ENCODE measurements around the gene UACA. TPM values are rescaled to one million over a fixed set of nuclear protein-coding genes. Genes with fewer than 3 reads are reported as not detected.

Gene UACA, protein sequence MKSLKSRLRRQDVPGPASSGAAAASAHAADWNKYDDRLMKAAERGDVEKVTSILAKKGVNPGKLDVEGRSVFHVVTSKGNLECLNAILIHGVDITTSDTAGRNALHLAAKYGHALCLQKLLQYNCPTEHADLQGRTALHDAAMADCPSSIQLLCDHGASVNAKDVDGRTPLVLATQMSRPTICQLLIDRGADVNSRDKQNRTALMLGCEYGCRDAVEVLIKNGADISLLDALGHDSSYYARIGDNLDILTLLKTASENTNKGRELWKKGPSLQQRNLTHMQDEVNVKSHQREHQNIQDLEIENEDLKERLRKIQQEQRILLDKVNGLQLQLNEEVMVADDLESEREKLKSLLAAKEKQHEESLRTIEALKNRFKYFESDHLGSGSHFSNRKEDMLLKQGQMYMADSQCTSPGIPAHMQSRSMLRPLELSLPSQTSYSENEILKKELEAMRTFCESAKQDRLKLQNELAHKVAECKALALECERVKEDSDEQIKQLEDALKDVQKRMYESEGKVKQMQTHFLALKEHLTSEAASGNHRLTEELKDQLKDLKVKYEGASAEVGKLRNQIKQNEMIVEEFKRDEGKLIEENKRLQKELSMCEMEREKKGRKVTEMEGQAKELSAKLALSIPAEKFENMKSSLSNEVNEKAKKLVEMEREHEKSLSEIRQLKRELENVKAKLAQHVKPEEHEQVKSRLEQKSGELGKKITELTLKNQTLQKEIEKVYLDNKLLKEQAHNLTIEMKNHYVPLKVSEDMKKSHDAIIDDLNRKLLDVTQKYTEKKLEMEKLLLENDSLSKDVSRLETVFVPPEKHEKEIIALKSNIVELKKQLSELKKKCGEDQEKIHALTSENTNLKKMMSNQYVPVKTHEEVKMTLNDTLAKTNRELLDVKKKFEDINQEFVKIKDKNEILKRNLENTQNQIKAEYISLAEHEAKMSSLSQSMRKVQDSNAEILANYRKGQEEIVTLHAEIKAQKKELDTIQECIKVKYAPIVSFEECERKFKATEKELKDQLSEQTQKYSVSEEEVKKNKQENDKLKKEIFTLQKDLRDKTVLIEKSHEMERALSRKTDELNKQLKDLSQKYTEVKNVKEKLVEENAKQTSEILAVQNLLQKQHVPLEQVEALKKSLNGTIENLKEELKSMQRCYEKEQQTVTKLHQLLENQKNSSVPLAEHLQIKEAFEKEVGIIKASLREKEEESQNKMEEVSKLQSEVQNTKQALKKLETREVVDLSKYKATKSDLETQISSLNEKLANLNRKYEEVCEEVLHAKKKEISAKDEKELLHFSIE (N-terminal part only)
- total RNA-seq = 92.7 TPM
- polyA plus RNA-seq (ENCODE audit: insufficient read depth, low read depth, low replicate concordance) = 49.6 TPM
- long read RNA-seq, donor 1, partial matches to known transcripts = 11 of 14 reads
- long read RNA-seq, donor 1, other reads (novel, unspliced or antisense) = 0 of 14 reads
- long read RNA-seq, donor 2, partial matches to known transcripts = 10 of 13 reads
- long read RNA-seq, donor 2, other reads (novel, unspliced or antisense) = 0 of 13 reads
- long read RNA-seq, donor 3, partial matches to known transcripts = 33 of 40 reads
- long read RNA-seq, donor 3, other reads (novel, unspliced or antisense) = 0 of 40 reads
- long read RNA-seq, donor 4, partial matches to known transcripts = 22 of 24 reads
- long read RNA-seq, donor 4, other reads (novel, unspliced or antisense) = 0 of 24 reads
- long read RNA-seq, donor 5, partial matches to known transcripts = 0 of 1 reads
- long read RNA-seq, donor 5, other reads (novel, unspliced or antisense) = 0 of 1 reads
- long read RNA-seq, donor 6, partial matches to known transcripts = 10 of 15 reads
- long read RNA-seq, donor 6, other reads (novel, unspliced or antisense) = 0 of 15 reads
- long read RNA-seq, donor 7, full-length matches to known transcripts = 6 of 75 reads
- long read RNA-seq, donor 7, partial matches to known transcripts = 53 of 75 reads
- long read RNA-seq, donor 7, other reads (novel, unspliced or antisense) = 16 of 75 reads
- long read RNA-seq, donor 8, partial matches to known transcripts = 14 of 21 reads
- long read RNA-seq, donor 8, other reads (novel, unspliced or antisense) = 0 of 21 reads
- long read RNA-seq, donor 9, partial matches to known transcripts = 0 of 1 reads
- long read RNA-seq, donor 9, other reads (novel, unspliced or antisense) = 0 of 1 reads
- long read RNA-seq, donor 10, partial matches to known transcripts = 21 of 30 reads
- long read RNA-seq, donor 10, other reads (novel, unspliced or antisense) = 0 of 30 reads

- H3K9me3 ChIP-seq (ENCODE audit: control insufficient read depth in 2 of 3, insufficient read depth in 1 of 3, low read length in 3 of 3) = no peaks in the 10 kb centered on the region
- no peaks in the 10 kb centered on the region for H3K27me3 ChIP-seq (ENCODE audit: control insufficient read depth, insufficient read depth, low read length)
- DNase-seq (peak; percentile 98 to 99 (median 99)), FAIRE-seq (peak; percentile 91)
- peaks cover 0 to 5% (median 3%) of the 10 kb centered on the region in 3 donors for H3K4me1 ChIP-seq (ENCODE audit: control insufficient read depth in 2 of 3, insufficient read depth in 2 of 3, low read depth in 1 of 3, low read length in 3 of 3)
- H3K36me3 ChIP-seq (ENCODE audit: control insufficient read depth in 2 of 3, insufficient read depth in 3 of 3, low read length in 3 of 3) = no peaks in the 10 kb centered on the region
- H3K9ac ChIP-seq (ENCODE audit: low read length in 3 of 3) = peak within 1 kb of the TSS; percentile 80 to 91 (median 91)
- TF ChIP-seq, protein P1, sequence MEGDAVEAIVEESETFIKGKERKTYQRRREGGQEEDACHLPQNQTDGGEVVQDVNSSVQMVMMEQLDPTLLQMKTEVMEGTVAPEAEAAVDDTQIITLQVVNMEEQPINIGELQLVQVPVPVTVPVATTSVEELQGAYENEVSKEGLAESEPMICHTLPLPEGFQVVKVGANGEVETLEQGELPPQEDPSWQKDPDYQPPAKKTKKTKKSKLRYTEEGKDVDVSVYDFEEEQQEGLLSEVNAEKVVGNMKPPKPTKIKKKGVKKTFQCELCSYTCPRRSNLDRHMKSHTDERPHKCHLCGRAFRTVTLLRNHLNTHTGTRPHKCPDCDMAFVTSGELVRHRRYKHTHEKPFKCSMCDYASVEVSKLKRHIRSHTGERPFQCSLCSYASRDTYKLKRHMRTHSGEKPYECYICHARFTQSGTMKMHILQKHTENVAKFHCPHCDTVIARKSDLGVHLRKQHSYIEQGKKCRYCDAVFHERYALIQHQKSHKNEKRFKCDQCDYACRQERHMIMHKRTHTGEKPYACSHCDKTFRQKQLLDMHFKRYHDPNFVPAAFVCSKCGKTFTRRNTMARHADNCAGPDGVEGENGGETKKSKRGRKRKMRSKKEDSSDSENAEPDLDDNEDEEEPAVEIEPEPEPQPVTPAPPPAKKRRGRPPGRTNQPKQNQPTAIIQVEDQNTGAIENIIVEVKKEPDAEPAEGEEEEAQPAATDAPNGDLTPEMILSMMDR (IDR thresholded peaks at IDR 0.05; ENCODE audit: borderline replicate concordance, extremely low read depth, insufficient read depth) = no peak
- intact Hi-C loops (cut with DNase I) = no loop called here
- H3K27ac ChIP-seq (ENCODE audit: low read depth in 2 of 2, low read length in 2 of 2) = peak within 1 kb of the TSS; percentile 94
- peak within 1 kb of the TSS; percentile 91 to 94 (median 93) for H3K4me3 ChIP-seq (ENCODE audit: low read length in 3 of 3)
Observed at GRCh38 chr15:70763120-70763949, at the start of gene UACA. UACA (minus strand) TSS chr15:70763558; CDS start chr15:70763407, 151 bp downstream.

GRCh38 chr15:70812827-70813364, 49.5 kb upstream of the UACA start:
- no peak overlapping the region for H3K4me3 ChIP-seq (ENCODE audit: low read length in 3 of 3)
- TF ChIP-seq, protein P1 (IDR thresholded peaks at IDR 0.05; ENCODE audit: borderline replicate concordance, extremely low read depth, insufficient read depth) = no peak
- no peaks in the 10 kb centered on the region for H3K4me1 ChIP-seq (ENCODE audit: control insufficient read depth in 2 of 3, insufficient read depth in 2 of 3, low read depth in 1 of 3, low read length in 3 of 3)
- H3K27me3 ChIP-seq (ENCODE audit: control insufficient read depth, insufficient read depth, low read length) = no peaks in the 10 kb centered on the region
- FAIRE-seq = no peak
- no peaks in the 10 kb centered on the region for H3K9me3 ChIP-seq (ENCODE audit: control insufficient read depth in 2 of 3, insufficient read depth in 1 of 3, low read length in 3 of 3)
- H3K9ac ChIP-seq (ENCODE audit: low read length in 3 of 3) = no peak overlapping the region
- H3K36me3 ChIP-seq (ENCODE audit: control insufficient read depth in 2 of 3, insufficient read depth in 3 of 3, low read length in 3 of 3) = no peaks in the 10 kb centered on the region
- no peak overlapping the region for H3K27ac ChIP-seq (ENCODE audit: low read depth in 2 of 2, low read length in 2 of 2)
- DNase-seq = no peak
- intact Hi-C loops (cut with DNase I) = loop anchor here (10.0 kb wide), 1 partner anchor 138 kb away; no protein-coding TSS in a partner anchor
